ENCODE results near the gene MTHFSD.

GRCh38 chr16:86556576-86556975, 1.5 kb upstream of the MTHFSD start:
- TF ChIP-seq CTCF (conservative IDR thresholded peaks at IDR 0.05; ENCODE audit: low read depth, low read length) (no peak), EZH2 (IDR thresholded peaks at IDR 0.05; ENCODE audit: low read length, unreplicated experiment) (no peak), EZH2phosphoT487 (IDR thresholded peaks at IDR 0.05; ENCODE audit: borderline replicate concordance, low read length) (no peak)
